GM21390 (cell line): ENCODE measurements around the gene NUDT16L1.

Source experiments
- ATAC-seq: cut with Tn5 transposase; IDR thresholded peaks from one replicate; pipeline ENCODE4 v1.9.1; 2021; ENCODE audit not compliant: unreplicated experiment

Gene NUDT16L1

GRCh38 chr16:4693956-4694641 is 737 bp downstream of the NUDT16L1 start:
- peak; percentile 1 for ATAC-seq

- no peak for ATAC-seq
Measured at GRCh38 chr16:4694642-4695451, 1.5 kb downstream of the NUDT16L1 start.

- no peak for ATAC-seq
Measured at GRCh38 chr16:4695473-4696171, 2.3 kb downstream of the NUDT16L1 start.

- ATAC-seq = no peak
Measured at GRCh38 chr16:4696172-4696904, 3.0 kb downstream of the NUDT16L1 start.

GRCh38 chr16:4696905-4697847 is 3.8 kb downstream of the NUDT16L1 start:
- ATAC-seq = no peak

GRCh38 chr16:4697848-4698291 is 4.5 kb downstream of the NUDT16L1 start:
- ATAC-seq = no peak

GRCh38 chr16:4698321-4699045 is 5.1 kb downstream of the NUDT16L1 start:
- ATAC-seq = no peak

- ATAC-seq = no peak
Measured at GRCh38 chr16:4699046-4699556, 5.7 kb downstream of the NUDT16L1 start.

GRCh38 chr16:4700380-4700996 is 7.1 kb downstream of the NUDT16L1 start:
- ATAC-seq = no peak

- ATAC-seq = no peak
Measured at GRCh38 chr16:4700997-4701743, 7.8 kb downstream of the NUDT16L1 start.

GRCh38 chr16:4701791-4702465 is 8.6 kb downstream of the NUDT16L1 start:
- ATAC-seq = no peak

- no peak for ATAC-seq
Measured at GRCh38 chr16:4702466-4702808, 9.1 kb downstream of the NUDT16L1 start.

- no peak for ATAC-seq
Measured at GRCh38 chr16:4703906-4704305, 10.5 kb downstream of the NUDT16L1 start.

- ATAC-seq = no peak
Measured at GRCh38 chr16:4704491-4704890, 11.1 kb downstream of the NUDT16L1 start.

GRCh38 chr16:4704913-4705312 is 11.6 kb downstream of the NUDT16L1 start:
- ATAC-seq = no peak

- ATAC-seq = no peak
Measured at GRCh38 chr16:4706871-4707270, 13.5 kb downstream of the NUDT16L1 start.

GRCh38 chr16:4709481-4709880 is 16.1 kb downstream of the NUDT16L1 start:
- ATAC-seq = no peak
